MM.1S (cell line): ENCODE measurements around the gene PEX5.
"Not testable (repeated sequence)": the region's sequence is repeated elsewhere in the genome, so short reads cannot be mapped to it uniquely, and the experiment has no call there.

Experiments
- CTCF ChIP-seq: fragments of 300-600 bp; sonication (generic); IDR thresholded peaks from 2 replicates; pipeline ENCODE4 v1.5.1; 2016; ENCODE audit warnings: antibody characterized with exemption, low read length, mixed read lengths
- EZH2 ChIP-seq: fragments of 300-600 bp; sonication (generic); optimal IDR thresholded peaks from 2 replicates; pipeline ENCODE3; 2017; ENCODE audit warnings: low read depth, mild to moderate bottlenecking, antibody characterized with exemption, low read length, mixed read lengths
- EZH2phosphoT487 ChIP-seq: fragments of 300-600 bp; sonication (generic); IDR thresholded peaks from 2 replicates; pipeline ENCODE4 v1.6.1; 2018; ENCODE audit warnings: antibody characterized with exemption, low read length

GRCh38 chr12:7186058-7186457 is 3.4 kb upstream of the PEX5 start:
- not testable (repeated sequence) for TF ChIP-seq CTCF, EZH2, EZH2phosphoT487
